NCI-H526 (cell line): ENCODE results near the gene KLK14.
A peak's percentile ranks its signal among the peaks of the same experiment; 100 is the strongest.

ENCODE experiments used
- DNase-seq, 2 experiments: peaks; one replicate each; lab custom pipeline; 2025; lab: John Stamatoyannopoulos, UW

Gene KLK14

GRCh38 chr19:51044327-51044726 is 38.4 kb downstream of the KLK14 start:
- DNase-seq: no peak

DNA sequence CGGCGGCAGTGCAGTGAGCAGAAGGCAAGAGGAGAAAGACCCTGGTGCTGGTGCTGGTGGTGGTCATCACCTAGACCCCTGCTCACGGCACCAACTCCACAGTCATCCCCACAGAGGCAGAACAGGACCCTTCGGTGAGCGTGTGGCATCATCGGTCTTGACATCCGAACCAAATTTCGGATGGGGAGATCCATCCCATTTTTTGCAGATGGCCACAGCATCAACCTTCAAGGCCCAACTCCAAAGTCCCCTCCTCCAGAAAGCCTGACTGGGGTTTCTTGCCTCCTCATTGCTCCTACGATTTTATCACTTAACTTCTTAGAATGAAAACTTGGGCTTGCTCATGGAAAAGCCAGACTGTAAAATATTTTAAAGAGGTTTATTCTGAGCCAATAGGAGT is 39.2 kb downstream of the KLK14 start:
- no peak for DNase-seq

GRCh38 chr19:51040151-51040550 is 42.5 kb downstream of the KLK14 start:
- no peak for DNase-seq

DNA sequence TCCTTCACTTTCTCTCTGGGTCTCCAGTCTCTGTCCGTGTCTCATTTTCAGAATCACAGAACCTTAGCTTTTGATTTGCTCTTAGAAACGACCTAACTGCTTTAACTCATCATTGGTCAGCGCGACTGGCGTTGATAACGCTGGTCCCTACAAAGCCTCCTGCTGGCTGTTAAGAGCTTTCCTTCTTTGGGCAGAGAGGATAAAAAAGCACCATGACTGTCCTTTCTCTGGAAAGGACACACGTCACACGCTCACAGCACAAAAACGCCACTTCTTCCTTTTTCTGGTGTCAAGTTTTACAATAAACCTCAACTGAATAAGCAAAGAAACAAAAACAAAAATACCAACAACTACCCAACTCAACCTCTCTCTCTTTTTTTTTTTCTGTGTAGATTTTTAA is 46.2 kb downstream of the KLK14 start:
- no peak for DNase-seq

- DNase-seq: peak in 1 of 2 experiments; percentile 30
These were observed 48.0 kb downstream of the KLK14 start, which contains the start of gene KLK12 for GRCh38 chr19:51034704-51035103. Gene KLK12, minus strand, starts transcription at chr19:51035002. Its CDS starts 381 bp downstream, at chr19:51034621.

- DNase-seq: no peak
These were observed 50.8 kb downstream of the KLK14 start for GRCh38 chr19:51031880-51032225.

DNA sequence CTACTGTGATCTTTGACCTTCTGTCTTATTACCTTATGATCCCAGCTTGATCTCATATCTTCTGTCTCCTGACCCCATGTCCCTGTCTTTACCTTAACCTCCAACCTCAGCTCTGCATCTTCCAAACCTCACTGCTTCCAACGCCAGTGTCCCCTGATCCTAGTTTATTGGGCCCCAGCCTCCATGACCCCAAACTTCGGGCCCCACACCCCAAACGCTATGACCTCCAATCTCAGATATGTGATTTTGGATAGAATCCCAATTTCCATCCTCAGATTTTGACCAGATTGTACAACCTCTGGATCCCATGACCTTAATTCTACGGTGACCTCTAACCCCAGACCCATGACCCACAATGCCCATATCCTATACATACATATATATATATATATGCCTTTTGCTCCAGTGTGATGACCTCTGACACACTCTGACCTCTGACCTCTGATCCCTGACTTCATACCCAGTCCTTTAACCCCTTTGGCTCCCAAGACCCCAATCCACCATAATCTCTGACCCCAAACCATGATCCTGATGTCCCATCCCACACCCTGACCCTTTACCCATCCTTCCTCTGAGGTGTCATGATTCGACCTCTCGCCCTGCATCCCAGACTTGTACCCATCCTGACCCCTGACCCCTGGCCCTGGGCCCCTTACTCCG is 51.3 kb downstream of the KLK14 start:
- DNase-seq: no peak

DNA sequence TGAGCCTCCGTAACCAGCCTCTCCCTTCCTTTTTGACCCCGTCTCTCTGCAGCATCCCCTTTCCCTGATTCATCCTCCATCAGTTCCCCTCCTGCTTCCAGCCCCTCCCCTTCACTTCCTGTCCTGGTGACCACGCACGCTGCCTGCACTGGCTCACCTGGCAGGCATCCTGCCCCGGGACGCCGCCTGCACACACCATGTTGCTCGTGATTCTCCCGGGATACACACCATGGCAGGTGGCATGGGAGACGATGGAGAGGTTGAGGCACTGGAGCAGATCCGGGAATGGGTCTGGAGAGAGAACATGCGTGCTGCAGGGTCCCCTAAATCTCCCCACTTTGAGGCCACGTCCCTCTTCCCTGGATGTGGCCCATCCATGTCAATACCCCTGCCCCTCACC is 52.1 kb downstream of the KLK14 start:
- no peak for DNase-seq

- DNase-seq: no peak
These were observed 53.0 kb downstream of the KLK14 start for GRCh38 chr19:51029718-51030117.
